H1 (cell line): ENCODE data around the gene CFAP65. TPM values are rescaled to one million over a fixed set of nuclear protein-coding genes. Genes with fewer than 3 reads are reported as not detected.

Source experiments
- CTCF ChIA-PET: fragments of 300-600 bp; sonication (Branson Sonifier 250); formaldehyde crosslinking; loops from one replicate; lab custom pipeline; 2021; ENCODE audit not compliant: partially characterized antibody; lab: Charles Lee
- POLR2A ChIA-PET: fragments of 300-600 bp; sonication (Branson Sonifier 250); formaldehyde crosslinking; loops from one replicate; lab custom pipeline; 2021; ENCODE audit warnings: inconsistent platforms; ENCODE audit not compliant: partially characterized antibody; lab: Charles Lee
- DNase-seq, 2 experiments: peaks; one replicate each; pipeline versions ENCODE4 v3.0.0 to v3.0.0-alpha.2; 2010 to 2022; ENCODE audit warnings: low spot score in 2 of 2, low read depth in 1 of 2, mixed read lengths in 1 of 2
- FAIRE-seq: peaks from 2 replicates; lab custom pipeline; 2011; peaks lifted over from hg19 to GRCh38; lab: Jason Lieb, UNC
- H2AFZ ChIP-seq: 2 replicates; pipeline ENCODE4 v1.8.1; 2012; ENCODE audit warnings: low read length, inconsistent platforms
- H2AK5ac ChIP-seq: 2 replicates; pipeline ENCODE4 v1.6.1; 2013; ENCODE audit warnings: low read depth, low read length
- H2BK120ac ChIP-seq: replicated peaks from 2 replicates; pipeline ENCODE3; 2013; ENCODE audit warnings: low read depth, low read length, inconsistent platforms
- H2BK12ac ChIP-seq: 2 replicates; pipeline ENCODE4 v1.6.1; 2013; ENCODE audit warnings: low read depth, low read length
- H2BK15ac ChIP-seq: 2 replicates; pipeline ENCODE4 v1.6.1; 2013; ENCODE audit warnings: low read length
- H2BK20ac ChIP-seq: 2 replicates; pipeline ENCODE4 v1.6.1; 2013; ENCODE audit warnings: low read length
- H2BK5ac ChIP-seq: 2 replicates; pipeline ENCODE4 v1.6.1; 2013; ENCODE audit warnings: low read depth, low read length
- H3K14ac ChIP-seq: 2 replicates; pipeline ENCODE4 v1.6.1; 2013; ENCODE audit warnings: inconsistent platforms; ENCODE audit not compliant: insufficient read length
- H3K18ac ChIP-seq: 2 replicates; pipeline ENCODE4 v1.6.1; 2013; ENCODE audit warnings: low read length; ENCODE audit errors: extremely low read depth
- H3K23ac ChIP-seq: 2 replicates; pipeline ENCODE4 v1.6.1; 2013; ENCODE audit warnings: inconsistent platforms; ENCODE audit not compliant: insufficient read length
- H3K23me2 ChIP-seq: 2 replicates; pipeline ENCODE4 v1.6.1; 2013; ENCODE audit warnings: low read depth, low read length
- H3K27ac ChIP-seq: 2 replicates; pipeline ENCODE4 v1.6.1; 2011; ENCODE audit warnings: low read depth, low read length, inconsistent platforms
- H3K27me3 ChIP-seq, 4 experiments: replicated peaks in 1 of 4; 1 replicate in 1 of 4; 2 replicates in 3 of 4; pipeline versions ENCODE4 v1.6.1 to v1.8.1; 2011 to 2013; ENCODE audit warnings: low read length in 3 of 4, mild to moderate bottlenecking in 3 of 4, inconsistent platforms in 2 of 4, mixed read lengths in 2 of 4, moderate library complexity in 1 of 4; ENCODE audit not compliant: control insufficient read depth in 3 of 4, insufficient read depth in 3 of 4; ENCODE audit errors: extremely low read depth in 1 of 4
- H3K36me3 ChIP-seq, 4 experiments: 2 replicates each; pipeline versions ENCODE4 v1.6.1 to v1.8.1; 2011 to 2013; ENCODE audit warnings: mild to moderate bottlenecking in 4 of 4, low read length in 3 of 4, moderate library complexity in 2 of 4, control low read depth in 1 of 4, inconsistent platforms in 1 of 4; ENCODE audit not compliant: insufficient read depth in 4 of 4, control insufficient read depth in 2 of 4
- H3K4ac ChIP-seq: replicated peaks from 2 replicates; pipeline ENCODE3; 2013; ENCODE audit warnings: low read length, low read depth, mixed read lengths, inconsistent platforms; ENCODE audit not compliant: insufficient read length
- H3K4me1 ChIP-seq, 4 experiments: replicated peaks in 1 of 4; 1 replicate in 1 of 4; 2 replicates in 3 of 4; pipeline versions ENCODE4 v1.6.1 to v1.8.1; 2011 to 2013; ENCODE audit warnings: low read length in 3 of 4, inconsistent platforms in 2 of 4, mixed read lengths in 1 of 4; ENCODE audit not compliant: insufficient read depth in 4 of 4, control insufficient read depth in 3 of 4
- H3K4me2 ChIP-seq, 2 experiments: 2 replicates each; pipeline versions ENCODE4 v1.6.1 to v1.8.1; 2011 to 2013; ENCODE audit warnings: low read depth in 2 of 2, low read length in 2 of 2, control low read depth in 1 of 2, inconsistent platforms in 1 of 2, mild to moderate bottlenecking in 1 of 2; ENCODE audit not compliant: insufficient read depth in 1 of 2
- H3K4me3 ChIP-seq, 4 experiments: fragments of 200-600, 300-600 bp in 1 of 4; sonication (generic), shearing (Covaris generic), sonication (Bioruptor Twin) in 1 of 4; 2 replicates each; pipeline versions ENCODE4 v1.5.1 to v1.8.1; 2011 to 2016; ENCODE audit warnings: low read length in 4 of 4, low read depth in 3 of 4, control low read depth in 2 of 4, inconsistent platforms in 2 of 4, mild to moderate bottlenecking in 2 of 4, mixed read lengths in 1 of 4, moderate library complexity in 1 of 4; ENCODE audit not compliant: insufficient read depth in 2 of 4; ENCODE audit errors: extremely low read depth in 1 of 4
- H3K56ac ChIP-seq: replicated peaks from 2 replicates; pipeline ENCODE3; 2013; ENCODE audit warnings: low read depth, mild to moderate bottlenecking, mixed read lengths, low read length, inconsistent platforms; ENCODE audit not compliant: insufficient read length
- H3K79me1 ChIP-seq: 2 replicates; pipeline ENCODE4 v1.6.1; 2013; ENCODE audit warnings: low read depth, low read length, control low read depth
- H3K79me2 ChIP-seq, 2 experiments: 2 replicates each; pipeline versions ENCODE4 v1.6.1 to v1.8.1; 2012 to 2013; ENCODE audit warnings: low read length in 2 of 2, mild to moderate bottlenecking in 2 of 2, inconsistent platforms in 1 of 2; ENCODE audit not compliant: insufficient read depth in 2 of 2, control insufficient read depth in 1 of 2
- H3K9ac ChIP-seq, 4 experiments: replicated peaks in 1 of 4; 1 replicate in 1 of 4; 2 replicates in 3 of 4; pipeline versions ENCODE4 v1.6.1 to v1.8.1; 2011 to 2013; ENCODE audit warnings: low read depth in 3 of 4, low read length in 3 of 4, control low read depth in 2 of 4, mild to moderate bottlenecking in 2 of 4, moderate library complexity in 2 of 4, inconsistent platforms in 1 of 4; ENCODE audit errors: extremely low read depth in 1 of 4
- H3K9me3 ChIP-seq, 2 experiments: 2 replicates each; pipeline versions ENCODE4 v1.6.1 to v1.8.1; 2012 to 2013; ENCODE audit warnings: mild to moderate bottlenecking in 2 of 2, moderate library complexity in 2 of 2, control low read depth in 1 of 2, inconsistent platforms in 1 of 2, low read depth in 1 of 2, low read length in 1 of 2, mixed read lengths in 1 of 2; ENCODE audit not compliant: insufficient read depth in 2 of 2
- H4K20me1 ChIP-seq, 2 experiments: replicated peaks in 1 of 2; 2 replicates each; pipeline versions ENCODE3 to v1.8.1; 2011 to 2013; ENCODE audit warnings: inconsistent platforms in 2 of 2, low read length in 2 of 2, mild to moderate bottlenecking in 1 of 2; ENCODE audit not compliant: insufficient read depth in 2 of 2, control insufficient read depth in 1 of 2
- H4K5ac ChIP-seq: 2 replicates; pipeline ENCODE4 v1.6.1; 2013; ENCODE audit warnings: low read length, low read depth, mixed read lengths, inconsistent platforms; ENCODE audit not compliant: insufficient read length
- H4K8ac ChIP-seq: 2 replicates; pipeline ENCODE4 v1.8.0; 2013; ENCODE audit warnings: mild to moderate bottlenecking, moderate library complexity, low read length, inconsistent platforms; ENCODE audit not compliant: insufficient read depth; ENCODE audit errors: extremely low read depth
- H4K91ac ChIP-seq: replicated peaks from 2 replicates; pipeline ENCODE3; 2013; ENCODE audit warnings: low read length, mixed read lengths, inconsistent platforms; ENCODE audit not compliant: insufficient read length
- EZH2 ChIP-seq: fragments of 200-600 bp; sonication (generic); IDR thresholded peaks from 2 replicates; pipeline ENCODE4 v1.7.1; 2012; ENCODE audit warnings: low read depth, mild to moderate bottlenecking, moderate library complexity, low read length, inconsistent platforms; ENCODE audit not compliant: severe bottlenecking
- KDM4A ChIP-seq: IDR thresholded peaks from one replicate; pipeline ENCODE4 v1.7.1; 2012; ENCODE audit warnings: low read depth, mild to moderate bottlenecking, moderate library complexity, low read length, inconsistent platforms; ENCODE audit not compliant: severe bottlenecking
- SUZ12 ChIP-seq: fragments of 200-600 bp; sonication (generic); IDR thresholded peaks from 2 replicates; pipeline ENCODE4 v1.6.1; 2012; ENCODE audit warnings: mild to moderate bottlenecking, inconsistent platforms, low read length, moderate library complexity, mixed read lengths
- YY1 ChIP-seq: IDR thresholded peaks from 2 replicates; pipeline ENCODE4 v1.6.1; 2011; ENCODE audit warnings: low read depth, mild to moderate bottlenecking, low read length
- WGBS, 2 experiments: shearing (Covaris generic) in 1 of 2; methylation state at CpG; one replicate each; pipeline versions ENCODE4 v1.1.6 to v1.1.7; 2013 to 2015; ENCODE audit warnings: low lambda C conversion rate in 2 of 2, mixed read lengths in 2 of 2, inconsistent platforms in 1 of 2, low coverage in 1 of 2, missing lambda C conversion rate in 1 of 2; ENCODE audit not compliant: insufficient replicate concordance in 2 of 2, insufficient coverage in 1 of 2, insufficient read length in 1 of 2; ENCODE audit errors: extremely low coverage in 1 of 2, missing lambda C conversion rate in 1 of 2; 5-methylcytosine and 5-hydroxymethylcytosine counted together
- polyA plus RNA-seq, 7 experiments: library from polyadenylated mRNA; depleted of rRNA in 3 of 7; stranded (reverse) in 5 of 7; unstranded in 2 of 7; fragments of >200 nt in 5 of 7; fragments of 200-250 nt in 2 of 7; gene quantifications; 1 replicate in 5 of 7; 2 replicates in 1 of 7; 4 replicates in 1 of 7; pipeline versions ENCODE4 v1.2.1 to v1.2.3, GENCODE V29; 2011 to 2013; ENCODE audit warnings: missing spikeins in 2 of 7, mixed read lengths in 2 of 7
- total RNA-seq: library from RNA; stranded (reverse); fragmentation: NEBNext Ultra II Directional; extraction: Animal tissue kit (Norgen Biotek cat#: 25700); gene quantifications from 2 replicates; pipeline ENCODE4 v1.2.1, GENCODE V29; 2021

The CFAP65 gene
- total and polyA plus RNA-seq, 2 of the 8 experiments (the other 6 are each of a cell fraction or from before 2014, with no cell fraction given), result 0.19 to 0.45 TPM

DNA sequence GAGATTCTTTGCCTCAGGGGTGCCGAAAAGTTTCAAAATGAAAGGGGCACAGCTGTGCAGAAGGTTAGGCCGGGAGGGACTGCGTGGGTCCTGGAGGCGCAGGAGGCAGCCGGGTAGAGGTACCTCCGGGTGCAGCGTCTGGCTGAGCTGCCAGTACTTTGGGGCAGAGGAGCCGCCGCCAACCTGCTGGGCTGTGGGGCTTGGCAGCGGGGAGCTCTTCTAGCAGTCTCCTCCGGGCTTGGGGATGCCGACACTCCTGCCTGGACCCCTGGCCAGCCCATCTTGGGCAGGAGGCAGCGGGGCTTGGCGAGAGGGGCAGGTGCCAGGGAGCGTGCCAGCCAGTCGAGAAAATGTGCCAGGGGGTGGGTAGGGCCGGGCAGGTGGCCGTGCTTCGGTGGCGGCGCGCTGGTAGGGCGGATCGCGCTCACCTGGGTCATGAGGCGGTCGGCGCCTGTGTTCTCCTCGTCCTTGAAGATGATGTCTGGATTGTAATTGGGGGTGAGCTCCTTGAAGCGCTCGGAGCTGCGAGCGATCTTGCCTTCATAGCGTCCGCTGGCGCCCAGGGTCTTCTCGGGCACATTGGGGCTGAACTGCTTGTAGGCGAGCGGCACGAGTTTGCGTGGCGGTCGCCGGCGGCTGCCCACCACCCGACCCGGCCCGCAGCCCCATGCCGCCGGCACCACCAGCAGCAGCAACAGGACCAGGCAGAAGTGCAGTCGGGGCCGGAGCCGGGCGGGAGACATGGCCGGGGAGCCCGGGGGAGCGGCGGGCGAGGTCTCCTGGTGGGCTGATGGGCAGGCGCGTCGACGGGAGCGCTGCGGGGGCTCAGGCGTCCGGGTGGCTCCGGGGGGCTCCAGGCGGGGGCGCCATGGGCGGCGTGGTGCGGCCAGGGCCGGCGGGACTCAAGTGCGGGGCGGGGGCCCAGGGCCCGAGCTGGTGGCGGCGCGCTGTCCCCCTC is 18.7 kb upstream of the CFAP65 start:
- Histone ChIP-seq H3K23me2 (peaks cover 5% of the 10 kb centered on the region; the same call in 1 of the 2 replicates), H3K18ac (no peak overlapping the region), H3K79me2 (no peaks in the 10 kb centered on the region), H2BK120ac (no peak overlapping the region), H3K4me2 (peak overlapping the region; percentile 46 to 70), H3K36me3 (peaks cover 0 to 13% (median 0%) of the 10 kb centered on the region in 4 experiments; a peak in 1 of 8 replicates), H2BK5ac (no peak overlapping the region), H2AFZ (no peak overlapping the region), H3K4ac (no peak overlapping the region), H3K23ac (no peak overlapping the region), H4K8ac (peak overlapping the region; percentile 79), H4K20me1 (peaks cover 8 to 9% of the 10 kb centered on the region in 2 experiments), H3K9me3 (no peaks in the 10 kb centered on the region), H4K91ac (no peak overlapping the region), H3K27me3 (peaks cover 70 to 89% (median 84%) of the 10 kb centered on the region in 4 experiments), H3K4me3 (peak overlapping the region in 2 of 4 experiments; percentile 19 to 47; a peak in 5 of 8 replicates), H2BK20ac (no peak overlapping the region), H3K14ac (no peak overlapping the region), H3K4me1 (peaks cover 0 to 27% (median 14%) of the 10 kb centered on the region in 4 experiments; a peak in 6 of 7 replicates), H2BK12ac (no peak overlapping the region), H2AK5ac (no peak overlapping the region), H3K27ac (no peak overlapping the region), H2BK15ac (no peak overlapping the region), H3K79me1 (no peaks in the 10 kb centered on the region), H3K9ac (no peak overlapping the region), H4K5ac (no peak overlapping the region), H3K56ac (no peak overlapping the region)
- 17% methylated on average over 35 of the region's 81 CpGs; no CpG with 5 or more reads in 1 of the 2 experiments for WGBS, 2 experiments
- ChIA-PET POLR2A (interaction anchor here (1.0 to 1.1 kb wide), 2 partner anchors 21 to 194 kb away, joined by 3 read pairs; no protein-coding TSS in a partner anchor), CTCF (interaction anchor here (0.5 to 62.8 kb wide), 17 partner anchors 3 to 213 kb away, joined by 3 to 1777 read pairs (median 11); partner anchors contain the start of genes CFAP65, CRYBA2, IHH and NHEJ1)
- peak in 1 of 2 experiments; percentile 62 for DNase-seq
- no peak for FAIRE-seq
- no peak for TF ChIP-seq YY1
- peak; percentile 99; the same call in 1 of the 2 replicates for TF ChIP-seq SUZ12
- peak; percentile 98 for TF ChIP-seq EZH2
- peak; percentile 24 for TF ChIP-seq KDM4A
